SU-DHL-6 (cell line): ENCODE results near the gene PDZD4.

Experiments used
- CTCF ChIP-seq: fragments of 200-600 bp; sonication (generic); IDR thresholded peaks from one replicate; pipeline ENCODE4 v1.5.1; 2017; ENCODE audit warnings: antibody characterized with exemption, mild to moderate bottlenecking, low read length, moderate library complexity; ENCODE audit not compliant: insufficient read depth, poor library complexity, severe bottlenecking
- EZH2phosphoT487 ChIP-seq: fragments of 200-600 bp; sonication (generic), shearing (Covaris generic); conservative IDR thresholded peaks from 2 replicates; pipeline ENCODE4 v1.6.1; 2018; ENCODE audit warnings: mild to moderate bottlenecking, antibody characterized with exemption, low read length, moderate library complexity, mixed read lengths

GRCh38 chrX:153816831-153817690 lies 13.3 kb downstream of the PDZD4 start:
- TF ChIP-seq CTCF (no peak), EZH2phosphoT487 (no peak)
